ENCODE measurements around the gene NRARP.

Gene NRARP

GRCh38 chr9:137281345-137282116 is 20.5 kb downstream of the NRARP start:
- H3K27ac ChIP-seq (ENCODE audit: poor library complexity, severe bottlenecking) = no peak overlapping the region
- ATAC-seq (ENCODE audit: low read depth) (no peak), DNase-seq (ENCODE audit: low spot score) (no peak)
- H3K9me3 ChIP-seq (ENCODE audit: severe bottlenecking) = no peaks in the 10 kb centered on the region
- H3K4me1 ChIP-seq (ENCODE audit: insufficient read depth, poor library complexity, severe bottlenecking) = peaks cover 8% of the 10 kb centered on the region
- no peak overlapping the region for H3K4me3 ChIP-seq (ENCODE audit: severe bottlenecking)
- no peak for TF ChIP-seq CTCF (IDR thresholded peaks at IDR 0.05; ENCODE audit: poor library complexity, severe bottlenecking)
- H3K27me3 ChIP-seq (ENCODE audit: insufficient read depth, poor library complexity, severe bottlenecking) = no peaks in the 10 kb centered on the region
- H3K36me3 ChIP-seq (ENCODE audit: low read depth) = peaks cover 42% of the 10 kb centered on the region

- ATAC-seq (ENCODE audit: low read depth) = no peak
Observed at GRCh38 chr9:137280474-137281344, 21.4 kb downstream of the NRARP start.

GRCh38 chr9:137279741-137280473 is 22.2 kb downstream of the NRARP start:
- Histone ChIP-seq H3K4me3 (ENCODE audit: severe bottlenecking) (no peak overlapping the region), H3K36me3 (ENCODE audit: low read depth) (peaks cover 42% of the 10 kb centered on the region), H3K27ac (ENCODE audit: poor library complexity, severe bottlenecking) (no peak overlapping the region), H3K27me3 (ENCODE audit: insufficient read depth, poor library complexity, severe bottlenecking) (no peaks in the 10 kb centered on the region), H3K4me1 (ENCODE audit: insufficient read depth, poor library complexity, severe bottlenecking) (peaks cover 8% of the 10 kb centered on the region), H3K9me3 (ENCODE audit: severe bottlenecking) (no peaks in the 10 kb centered on the region)
- no peak for ATAC-seq (ENCODE audit: low read depth)
- no peak for TF ChIP-seq CTCF (IDR thresholded peaks at IDR 0.05; ENCODE audit: poor library complexity, severe bottlenecking)
- no peak for DNase-seq (ENCODE audit: low spot score)

More at GRCh38 chr9:137280474-137281344, 21.4 kb downstream of the NRARP start:
- Histone ChIP-seq H3K27ac (ENCODE audit: poor library complexity, severe bottlenecking) (no peak overlapping the region), H3K27me3 (ENCODE audit: insufficient read depth, poor library complexity, severe bottlenecking) (no peaks in the 10 kb centered on the region), H3K9me3 (ENCODE audit: severe bottlenecking) (no peaks in the 10 kb centered on the region), H3K4me3 (ENCODE audit: severe bottlenecking) (no peak overlapping the region), H3K4me1 (ENCODE audit: insufficient read depth, poor library complexity, severe bottlenecking) (peaks cover 8% of the 10 kb centered on the region), H3K36me3 (ENCODE audit: low read depth) (peaks cover 42% of the 10 kb centered on the region)
- TF ChIP-seq CTCF (IDR thresholded peaks at IDR 0.05; ENCODE audit: poor library complexity, severe bottlenecking) = no peak
- no peak for DNase-seq (ENCODE audit: low spot score)

- H3K4me3 ChIP-seq (ENCODE audit: severe bottlenecking) = peak overlapping the region; percentile 81
- H3K27me3 ChIP-seq (ENCODE audit: insufficient read depth, poor library complexity, severe bottlenecking) = no peaks in the 10 kb centered on the region
- H3K36me3 ChIP-seq (ENCODE audit: low read depth) = peaks cover 42% of the 10 kb centered on the region
- peak overlapping the region; percentile 88 for H3K27ac ChIP-seq (ENCODE audit: poor library complexity, severe bottlenecking)
- H3K9me3 ChIP-seq (ENCODE audit: severe bottlenecking) = no peaks in the 10 kb centered on the region
- DNase-seq (ENCODE audit: low spot score) = no peak
- TF ChIP-seq CTCF (IDR thresholded peaks at IDR 0.05; ENCODE audit: poor library complexity, severe bottlenecking) = no peak
- no peak for ATAC-seq (ENCODE audit: low read depth)
- H3K4me1 ChIP-seq (ENCODE audit: insufficient read depth, poor library complexity, severe bottlenecking) = peaks cover 14% of the 10 kb centered on the region
Observed at GRCh38 chr9:137278721-137279711, 23.1 kb downstream of the NRARP start.

Data from RWPE2 (cell line).